ENCODE results near the gene FAM83G.

The FAM83G gene

DNA sequence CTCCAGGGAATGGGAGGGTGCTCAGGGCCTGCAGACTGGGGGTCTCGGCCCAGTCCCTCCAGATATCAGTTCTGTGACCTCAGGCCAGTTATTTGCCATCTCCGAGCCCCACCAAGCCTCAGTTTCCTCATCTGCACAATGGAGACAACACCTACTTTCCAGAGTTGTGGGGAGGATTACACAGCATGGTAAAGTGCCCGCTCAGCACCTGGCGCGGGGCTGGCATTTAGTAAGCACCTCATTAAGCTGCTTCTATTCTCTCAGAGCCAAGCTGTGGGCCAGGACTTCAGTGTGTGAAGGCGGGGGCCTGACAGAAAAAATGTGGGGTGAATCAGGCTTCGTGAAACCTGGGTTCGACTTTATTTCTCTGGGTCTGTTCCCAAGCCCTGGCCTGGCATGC is 5.2 kb downstream of the FAM83G start (continued):
- TF ChIP-seq CREB5 (CRISPR knock-in tag; IDR thresholded peaks at IDR 0.05; ENCODE audit: low read depth) (no peak), ZNF70 (CRISPR knock-in tag; IDR thresholded peaks at IDR 0.05) (no peak), RARB (CRISPR knock-in tag; IDR thresholded peaks at IDR 0.05) (no peak), POU6F1 (CRISPR knock-in tag; IDR thresholded peaks at IDR 0.05; ENCODE audit: borderline replicate concordance, low read depth) (no peak), TCF4 (CRISPR knock-in tag; IDR thresholded peaks at IDR 0.05; ENCODE audit: borderline replicate concordance) (no peak), ZC3H10 (CRISPR knock-in tag; IDR thresholded peaks at IDR 0.05) (no peak), GLIS3 (CRISPR knock-in tag; IDR thresholded peaks at IDR 0.05) (no peak), BACH2 (CRISPR knock-in tag; IDR thresholded peaks at IDR 0.05; ENCODE audit: borderline replicate concordance) (no peak)

- TF ChIP-seq, protein P1, sequence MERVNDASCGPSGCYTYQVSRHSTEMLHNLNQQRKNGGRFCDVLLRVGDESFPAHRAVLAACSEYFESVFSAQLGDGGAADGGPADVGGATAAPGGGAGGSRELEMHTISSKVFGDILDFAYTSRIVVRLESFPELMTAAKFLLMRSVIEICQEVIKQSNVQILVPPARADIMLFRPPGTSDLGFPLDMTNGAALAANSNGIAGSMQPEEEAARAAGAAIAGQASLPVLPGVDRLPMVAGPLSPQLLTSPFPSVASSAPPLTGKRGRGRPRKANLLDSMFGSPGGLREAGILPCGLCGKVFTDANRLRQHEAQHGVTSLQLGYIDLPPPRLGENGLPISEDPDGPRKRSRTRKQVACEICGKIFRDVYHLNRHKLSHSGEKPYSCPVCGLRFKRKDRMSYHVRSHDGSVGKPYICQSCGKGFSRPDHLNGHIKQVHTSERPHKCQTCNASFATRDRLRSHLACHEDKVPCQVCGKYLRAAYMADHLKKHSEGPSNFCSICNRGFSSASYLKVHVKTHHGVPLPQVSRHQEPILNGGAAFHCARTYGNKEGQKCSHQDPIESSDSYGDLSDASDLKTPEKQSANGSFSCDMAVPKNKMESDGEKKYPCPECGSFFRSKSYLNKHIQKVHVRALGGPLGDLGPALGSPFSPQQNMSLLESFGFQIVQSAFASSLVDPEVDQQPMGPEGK (CRISPR knock-in tag; IDR thresholded peaks at IDR 0.05; ENCODE audit: borderline replicate concordance) = no peak
- TF ChIP-seq POU6F1 (CRISPR knock-in tag; IDR thresholded peaks at IDR 0.05; ENCODE audit: borderline replicate concordance, low read depth) (no peak), RARB (CRISPR knock-in tag; IDR thresholded peaks at IDR 0.05) (no peak), GLIS3 (CRISPR knock-in tag; IDR thresholded peaks at IDR 0.05) (no peak), CSDC2 (CRISPR knock-in tag; IDR thresholded peaks at IDR 0.05) (no peak), TOX (CRISPR knock-in tag; IDR thresholded peaks at IDR 0.05; ENCODE audit: borderline replicate concordance) (no peak), TCF4 (CRISPR knock-in tag; IDR thresholded peaks at IDR 0.05; ENCODE audit: borderline replicate concordance) (no peak)
- TF ChIP-seq, protein P2, sequence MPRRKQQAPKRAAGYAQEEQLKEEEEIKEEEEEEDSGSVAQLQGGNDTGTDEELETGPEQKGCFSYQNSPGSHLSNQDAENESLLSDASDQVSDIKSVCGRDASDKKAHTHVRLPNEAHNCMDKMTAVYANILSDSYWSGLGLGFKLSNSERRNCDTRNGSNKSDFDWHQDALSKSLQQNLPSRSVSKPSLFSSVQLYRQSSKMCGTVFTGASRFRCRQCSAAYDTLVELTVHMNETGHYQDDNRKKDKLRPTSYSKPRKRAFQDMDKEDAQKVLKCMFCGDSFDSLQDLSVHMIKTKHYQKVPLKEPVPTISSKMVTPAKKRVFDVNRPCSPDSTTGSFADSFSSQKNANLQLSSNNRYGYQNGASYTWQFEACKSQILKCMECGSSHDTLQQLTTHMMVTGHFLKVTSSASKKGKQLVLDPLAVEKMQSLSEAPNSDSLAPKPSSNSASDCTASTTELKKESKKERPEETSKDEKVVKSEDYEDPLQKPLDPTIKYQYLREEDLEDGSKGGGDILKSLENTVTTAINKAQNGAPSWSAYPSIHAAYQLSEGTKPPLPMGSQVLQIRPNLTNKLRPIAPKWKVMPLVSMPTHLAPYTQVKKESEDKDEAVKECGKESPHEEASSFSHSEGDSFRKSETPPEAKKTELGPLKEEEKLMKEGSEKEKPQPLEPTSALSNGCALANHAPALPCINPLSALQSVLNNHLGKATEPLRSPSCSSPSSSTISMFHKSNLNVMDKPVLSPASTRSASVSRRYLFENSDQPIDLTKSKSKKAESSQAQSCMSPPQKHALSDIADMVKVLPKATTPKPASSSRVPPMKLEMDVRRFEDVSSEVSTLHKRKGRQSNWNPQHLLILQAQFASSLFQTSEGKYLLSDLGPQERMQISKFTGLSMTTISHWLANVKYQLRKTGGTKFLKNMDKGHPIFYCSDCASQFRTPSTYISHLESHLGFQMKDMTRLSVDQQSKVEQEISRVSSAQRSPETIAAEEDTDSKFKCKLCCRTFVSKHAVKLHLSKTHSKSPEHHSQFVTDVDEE (CRISPR knock-in tag; IDR thresholded peaks at IDR 0.05) = no peak
- ATAC-seq = no peak
Measured at GRCh38 chr17:18997650-18998196, 6.8 kb downstream of the FAM83G start.

- TF ChIP-seq ZFP3 (CRISPR knock-in tag; IDR thresholded peaks at IDR 0.05) = no peak
- TF ChIP-seq GLIS3 (CRISPR knock-in tag; IDR thresholded peaks at IDR 0.05) = no peak
- TF ChIP-seq, protein P1 (CRISPR knock-in tag; IDR thresholded peaks at IDR 0.05; ENCODE audit: borderline replicate concordance) = no peak
- TF ChIP-seq ZFP30 (CRISPR knock-in tag; IDR thresholded peaks at IDR 0.05) = no peak
- TF ChIP-seq ZC3H10 (CRISPR knock-in tag; IDR thresholded peaks at IDR 0.05) = no peak
- no peak for TF ChIP-seq CSRNP3 (CRISPR knock-in tag; IDR thresholded peaks at IDR 0.05)
- ATAC-seq = no peak
Measured at GRCh38 chr17:18996458-18996857, 8.1 kb downstream of the FAM83G start.

Data from SK-N-SH treated with all-trans-retinoic acid at 6 μM for 48 hours (cell line).